ENCODE measurements around the gene BGN.

The BGN gene

DNA sequence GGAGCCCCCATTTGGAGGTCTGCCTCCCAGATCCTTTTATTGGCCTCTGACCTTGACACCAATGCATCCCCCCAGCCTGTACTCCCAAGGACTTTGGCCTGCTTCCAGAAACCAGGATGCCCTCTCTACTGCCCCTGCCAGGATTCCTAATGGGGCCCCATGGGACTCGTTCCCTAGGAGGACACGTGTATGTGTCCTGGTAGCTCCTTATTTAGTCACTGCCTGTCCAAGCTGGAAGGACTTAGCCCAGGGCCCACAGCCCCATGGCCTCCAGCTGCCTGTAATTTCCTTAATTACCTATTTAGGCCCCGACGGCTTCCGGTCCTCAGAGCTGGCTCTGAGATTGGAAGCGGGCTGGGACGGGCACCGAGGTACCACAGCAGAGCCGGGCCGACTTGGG, 32.0 kb downstream of the BGN start:
- DNase-seq (ENCODE audit: low read depth), result no peak

GRCh38 chrX:153527208-153527607, 32.4 kb downstream of the BGN start:
- DNase-seq (ENCODE audit: low read depth), result no peak

DNA sequence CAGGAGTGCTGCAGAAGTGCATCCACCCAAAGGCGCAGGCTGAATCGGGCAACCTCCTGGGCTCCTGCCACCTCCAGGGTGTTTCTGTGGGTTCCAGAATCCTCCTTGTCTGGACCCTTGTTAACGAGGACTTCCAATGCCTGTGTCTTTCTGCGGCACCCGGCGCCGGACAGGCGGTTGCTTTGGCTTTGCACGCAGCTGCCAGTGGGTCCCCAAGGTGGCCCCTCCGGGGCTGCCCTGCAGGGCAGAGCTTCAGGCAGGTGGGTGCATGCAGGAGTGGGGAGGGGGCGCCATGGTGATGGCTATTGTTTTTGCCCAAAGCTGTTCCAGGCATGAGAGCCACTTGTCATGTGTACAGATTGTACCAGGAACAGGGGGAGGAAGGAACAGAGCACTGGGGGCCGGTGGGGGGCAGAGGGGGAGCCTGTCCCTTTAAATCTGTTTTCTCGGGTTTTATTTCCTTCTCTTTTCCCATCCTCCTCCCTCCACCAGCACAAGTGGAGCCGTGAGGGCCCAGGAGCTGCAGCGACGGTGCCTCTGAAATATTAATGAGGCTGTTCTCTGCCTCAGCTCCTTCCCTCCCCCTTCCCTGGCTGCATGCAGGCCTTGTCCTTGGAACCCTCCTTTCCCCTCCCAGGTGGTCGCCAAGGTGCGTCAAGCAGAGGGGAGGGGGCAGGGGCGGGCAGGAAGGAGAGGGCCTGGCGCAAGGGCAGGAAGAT, 35.8 kb downstream of the BGN start:
- DNase-seq (ENCODE audit: low read depth), result no peak

GRCh38 chrX:153533091-153533490, 38.3 kb downstream of the BGN start:
- no peak for DNase-seq (ENCODE audit: low read depth)

DNA sequence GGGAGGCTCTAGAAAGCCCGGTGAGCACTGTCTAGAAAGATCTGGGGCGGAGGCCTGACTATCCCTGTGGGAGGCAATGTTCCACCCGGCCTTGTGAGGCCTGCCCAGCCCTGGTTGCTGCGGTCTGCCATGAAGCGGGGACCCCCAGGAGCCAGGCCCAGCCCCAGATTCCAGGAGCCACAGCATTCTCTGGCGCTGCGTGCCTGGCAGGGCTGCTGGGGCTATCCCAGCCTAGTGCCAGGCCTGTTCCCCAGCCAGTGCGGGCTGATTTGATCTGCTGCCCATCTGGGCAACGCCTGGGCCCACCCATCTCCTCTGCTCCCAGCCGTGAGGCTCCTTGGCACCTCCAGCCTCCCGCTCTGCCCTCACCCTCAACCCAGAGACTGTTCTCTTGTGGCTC, 42.3 kb downstream of the BGN start:
- no peak for DNase-seq (ENCODE audit: low read depth)

GRCh38 chrX:153537526-153538295, 42.9 kb downstream of the BGN start:
- DNase-seq (ENCODE audit: low read depth), result no peak

DNA sequence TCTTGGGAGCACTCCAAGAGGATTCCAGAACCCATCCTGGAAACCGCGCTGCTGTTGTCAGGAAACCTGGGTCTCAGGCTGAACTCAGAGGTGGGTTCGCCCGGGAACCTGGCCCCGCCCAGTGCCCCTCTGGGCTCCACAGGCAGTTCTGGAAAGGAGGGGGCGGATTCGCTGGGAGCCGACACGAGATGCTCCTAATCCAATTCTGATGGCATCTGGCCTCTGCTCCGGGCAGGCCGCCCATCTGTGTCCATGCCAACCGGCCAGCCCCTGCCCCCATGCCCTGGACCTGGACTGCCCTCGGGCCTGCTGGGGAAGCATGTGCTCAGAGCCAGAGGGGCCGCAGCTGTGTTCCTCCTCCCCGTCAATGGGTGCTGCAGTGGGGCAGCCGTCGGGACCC, 43.6 kb downstream of the BGN start:
- no peak for DNase-seq (ENCODE audit: low read depth)

- DNase-seq (ENCODE audit: low read depth), result peak; percentile 67
These were observed 44.6 kb downstream of the BGN start for GRCh38 chrX:153539171-153539978.

DNA sequence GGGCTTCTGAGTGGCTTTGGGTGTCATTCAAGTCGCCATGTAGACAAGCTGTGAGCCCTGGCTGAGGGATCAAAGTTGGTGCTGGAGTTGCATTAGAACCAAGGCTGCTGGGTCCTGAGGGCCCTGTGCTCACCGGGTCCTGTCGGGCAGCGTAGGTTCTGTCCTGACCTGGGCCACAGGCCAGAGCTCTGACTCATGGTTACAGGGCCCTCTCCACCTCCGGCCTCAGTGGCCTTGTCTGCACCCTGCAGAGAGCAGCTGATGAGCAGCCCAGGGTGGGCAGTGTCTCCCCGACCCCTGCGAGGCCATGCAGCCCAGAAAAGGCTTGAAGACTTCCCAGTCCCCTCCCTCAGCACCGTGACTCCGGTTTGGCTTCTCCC, 45.2 kb downstream of the BGN start:
- DNase-seq (ENCODE audit: low read depth), result no peak

DNA sequence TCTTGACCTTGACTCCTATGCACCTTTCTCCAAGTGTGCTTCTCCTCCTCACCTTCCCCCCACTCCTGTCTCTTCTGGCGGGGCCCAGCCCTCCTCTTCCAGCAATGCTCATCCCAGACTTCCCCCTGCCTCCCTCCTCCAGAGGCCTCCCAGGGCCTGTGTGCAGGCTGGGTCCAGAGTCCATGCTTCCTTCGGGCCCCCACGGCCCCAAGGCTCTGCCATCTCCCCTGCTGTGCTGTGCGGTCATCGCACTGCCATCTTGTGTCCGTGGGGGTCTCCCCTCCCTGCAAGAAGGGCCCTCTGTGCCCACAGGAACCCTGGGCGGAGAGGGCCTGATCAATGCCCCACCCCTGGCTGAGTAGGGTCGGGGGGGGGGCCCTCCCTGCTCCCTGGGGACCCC, 49.9 kb downstream of the BGN start:
- DNase-seq (ENCODE audit: low read depth), result no peak

GRCh38 chrX:153546386-153546785, 51.6 kb downstream of the BGN start:
- no peak for DNase-seq (ENCODE audit: low read depth)

- no peak for DNase-seq (ENCODE audit: low read depth)
These were observed 52.4 kb downstream of the BGN start for GRCh38 chrX:153547195-153547594.

GRCh38 chrX:153549231-153549630, 54.5 kb downstream of the BGN start:
- DNase-seq (ENCODE audit: low read depth), result no peak

DNA sequence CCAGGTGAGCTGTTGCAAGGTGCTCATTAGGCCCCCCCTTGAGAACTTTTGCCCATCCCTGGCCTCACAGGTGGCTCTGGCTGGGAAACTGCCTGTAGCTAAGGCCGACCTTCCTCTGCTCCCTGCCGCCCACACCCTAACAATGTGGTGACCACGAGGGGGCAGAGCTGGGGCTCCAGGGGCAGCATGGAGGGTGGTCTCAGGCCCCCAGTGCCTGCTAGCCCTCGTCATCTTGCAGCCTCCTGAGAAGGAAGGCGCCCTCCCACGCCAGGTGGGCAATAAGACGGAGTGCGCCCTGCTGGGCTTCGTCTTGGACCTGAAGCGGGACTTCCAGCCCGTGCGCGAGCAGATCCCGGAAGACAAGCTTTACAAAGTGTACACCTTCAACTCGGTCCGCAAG, 55.0 kb downstream of the BGN start:
- DNase-seq (ENCODE audit: low read depth), result no peak

DNA sequence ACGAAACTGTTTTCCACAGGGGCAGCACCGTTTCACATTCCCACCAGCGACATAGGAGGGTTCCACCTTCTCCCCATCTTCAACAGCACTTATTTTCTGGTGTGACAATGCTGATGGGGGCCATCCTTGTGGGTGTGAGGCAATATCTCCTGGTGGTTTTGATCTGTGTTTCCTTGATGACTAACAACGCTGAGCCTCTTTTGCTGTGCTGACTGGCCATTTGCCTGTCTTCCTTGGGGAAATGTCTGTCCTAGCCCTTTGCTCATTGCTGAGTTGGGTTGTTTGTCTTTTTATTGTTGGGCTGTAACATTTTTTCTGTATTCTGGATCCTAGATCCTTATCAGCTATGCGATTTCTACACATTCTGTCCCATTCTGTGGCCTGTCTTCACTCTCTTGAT, 56.4 kb downstream of the BGN start:
- peak; percentile 46 for DNase-seq (ENCODE audit: low read depth)

- DNase-seq (ENCODE audit: low read depth), result peak; percentile 56
These were observed 59.9 kb downstream of the BGN start for GRCh38 chrX:153554519-153555167.

DNA sequence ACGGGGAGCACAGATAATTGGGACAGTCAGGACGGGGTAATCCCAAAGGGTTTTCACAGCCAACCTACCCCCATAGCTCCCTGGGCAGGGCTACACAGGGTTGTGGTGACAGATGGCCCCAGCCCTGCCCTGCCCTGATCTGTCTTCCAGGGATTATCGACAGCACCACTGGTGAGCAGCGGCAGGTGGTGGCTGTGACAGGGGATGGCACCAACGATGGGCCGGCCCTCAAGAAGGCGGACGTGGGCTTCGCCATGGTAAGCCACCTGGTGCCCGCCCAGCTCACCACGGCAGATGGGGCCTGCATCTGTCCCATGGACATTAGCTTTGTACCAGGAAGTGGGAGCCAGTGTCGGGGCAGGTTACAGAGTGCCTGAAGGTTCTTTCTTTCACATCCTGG, 62.0 kb downstream of the BGN start:
- no peak for DNase-seq (ENCODE audit: low read depth)

- no peak for DNase-seq (ENCODE audit: low read depth)
These were observed 63.0 kb downstream of the BGN start for GRCh38 chrX:153557618-153558355.
